A549 (cell line): Measurements from ENCODE around the gene C4orf46. TPM values are rescaled to one million over a fixed set of nuclear protein-coding genes. Genes with fewer than 3 reads are reported as not detected.

Source experiments
- ATAC-seq, 2 experiments: fragments of 200-7000 bp in 1 of 2; fragments of >200 bp in 1 of 2; cut with Nextera tagmentation in 1 of 2; cut with Tn5 transposase in 1 of 2; 3 replicates each; pipeline versions ENCODE4 v1.8.0 to v1.9.1; 2018 to 2020; ENCODE audit warnings: mild to moderate bottlenecking in 1 of 2, moderate library complexity in 1 of 2
- CTCF ChIA-PET: fragments of 300-600 bp; sonication (Branson Sonifier 250); formaldehyde crosslinking; extraction: SDS; loops from one replicate; lab custom pipeline; 2021; ENCODE audit warnings: antibody characterized with exemption, inconsistent platforms; lab: Yijun Ruan, JAX
- POLR2A ChIA-PET: fragments of 350-600 bp; formaldehyde crosslinking; extraction: SDS; loops from one replicate; lab custom pipeline; 2021; ENCODE audit warnings: antibody characterized with exemption, inconsistent platforms; lab: Yijun Ruan, JAX
- DNase-seq, 2 experiments: peaks; one replicate each; pipeline versions ENCODE4 v3.0.0 to v3.0.0-alpha.2; 2011 to 2016; ENCODE audit warnings: low read depth in 1 of 2, low spot score in 1 of 2
- FAIRE-seq: peaks from 2 replicates; lab custom pipeline; 2011; peaks lifted over from hg19 to GRCh38; lab: Jason Lieb, UNC
- H3K27ac ChIP-seq, 2 experiments: fragments of >200 bp; sonication (Bioruptor Twin); formaldehyde crosslinking; 3 replicates each; pipeline ENCODE4 v1.5.1; 2016 to 2017
- H3K4me1 ChIP-seq: fragments of >200 bp; sonication (Bioruptor Twin); formaldehyde crosslinking; 3 replicates; pipeline ENCODE4 v1.6.1; 2016
- H3K4me2 ChIP-seq: fragments of >200 bp; sonication (Bioruptor Twin); formaldehyde crosslinking; 3 replicates; pipeline ENCODE4 v1.6.1; 2016
- H3K4me3 ChIP-seq: fragments of >200 bp; sonication (Bioruptor Twin); formaldehyde crosslinking; 3 replicates; pipeline ENCODE4 v1.5.1; 2016
- H3K9me3 ChIP-seq: fragments of >200 bp; sonication (Bioruptor Twin); formaldehyde crosslinking; 3 replicates; pipeline ENCODE4 v1.6.1; 2016
- FOSL2 ChIP-seq, 2 experiments: fragments of 450-650 bp in 1 of 2; fragments of >200 bp in 1 of 2; sonication (Bioruptor Twin) in 1 of 2; formaldehyde crosslinking; IDR thresholded peaks; 2 replicates each; pipeline versions ENCODE4 v1.5.0 to v1.6.1; 2016 to 2020; ENCODE audit warnings: mild to moderate bottlenecking in 1 of 2, moderate library complexity in 1 of 2
- HEYL ChIP-seq: fragments of 250-450 bp; sonication (Bioruptor Pico); IDR thresholded peaks from 2 replicates; pipeline ENCODE4 v1.8.0; 2021; ENCODE audit warnings: mild to moderate bottlenecking, moderate library complexity
- KDM5A ChIP-seq: fragments of 200-600 bp; sonication (generic); IDR thresholded peaks from 2 replicates; pipeline ENCODE4 v1.6.1; 2016; ENCODE audit warnings: antibody characterized with exemption, mild to moderate bottlenecking
- PHF8 ChIP-seq: fragments of 200-600 bp; sonication (generic); IDR thresholded peaks from 2 replicates; pipeline ENCODE4 v1.6.1; 2016; ENCODE audit warnings: low read depth, mild to moderate bottlenecking, antibody characterized with exemption, moderate library complexity, borderline replicate concordance
- RAD21 ChIP-seq, 2 experiments: fragments of >200 bp in 1 of 2; sonication (Bioruptor Twin) in 1 of 2; formaldehyde crosslinking in 1 of 2; IDR thresholded peaks in 1 of 2; conservative IDR thresholded peaks in 1 of 2; 2 replicates in 1 of 2; 3 replicates in 1 of 2; pipeline ENCODE4 v1.6.1; 2012 to 2018; ENCODE audit warnings: inconsistent platforms in 1 of 2
- RNF2 ChIP-seq: fragments of 200-600 bp; sonication (generic); IDR thresholded peaks from 2 replicates; pipeline ENCODE4 v1.6.1; 2016; ENCODE audit warnings: low read depth, mild to moderate bottlenecking, antibody characterized with exemption, moderate library complexity, borderline replicate concordance
- SMC3 ChIP-seq: fragments of >200 bp; sonication (Bioruptor Twin); formaldehyde crosslinking; IDR thresholded peaks from 3 replicates; pipeline ENCODE4 v1.6.1; 2018; ENCODE audit warnings: inconsistent platforms
- polyA plus RNA-seq, 4 experiments: library from polyadenylated mRNA; depleted of rRNA in 3 of 4; stranded (reverse); fragments of >200 nt; fragmentation: RNase III in 1 of 4; extraction: RNeasy Plus Mini Kit Qiagen cat#74134 plus additional on column Dnase treatment in 1 of 4; gene quantifications; 2 replicates in 3 of 4; 3 replicates in 1 of 4; pipeline ENCODE4 v1.2.3, GENCODE V29; 2011 to 2017
- small RNA-seq, 6 experiments: library from RNA; depleted of rRNA; stranded (forward); fragments of <200 nt; gene quantifications; one replicate each; pipeline ENCODE3, GENCODE V24; 2012
- TF ChIP-seq, protein P1 (sequence below): fragments of 450-650 bp; IDR thresholded peaks from 2 replicates; pipeline ENCODE4 v1.6.1; 2014; ENCODE audit warnings: antibody characterized with exemption
- TF ChIP-seq, protein P2 (sequence below): IDR thresholded peaks from 2 replicates; pipeline ENCODE4 v1.6.1; 2012
- TF ChIP-seq, protein P3 (sequence below): fragments of >200 bp; sonication (Bioruptor Twin); formaldehyde crosslinking; IDR thresholded peaks from 3 replicates; pipeline ENCODE4 v1.6.1; 2016

Gene C4orf46
- polyA plus RNA-seq, 2 of the 4 experiments (the other 2 are of a cell fraction), result 10.7 to 23.7 TPM

DNA sequence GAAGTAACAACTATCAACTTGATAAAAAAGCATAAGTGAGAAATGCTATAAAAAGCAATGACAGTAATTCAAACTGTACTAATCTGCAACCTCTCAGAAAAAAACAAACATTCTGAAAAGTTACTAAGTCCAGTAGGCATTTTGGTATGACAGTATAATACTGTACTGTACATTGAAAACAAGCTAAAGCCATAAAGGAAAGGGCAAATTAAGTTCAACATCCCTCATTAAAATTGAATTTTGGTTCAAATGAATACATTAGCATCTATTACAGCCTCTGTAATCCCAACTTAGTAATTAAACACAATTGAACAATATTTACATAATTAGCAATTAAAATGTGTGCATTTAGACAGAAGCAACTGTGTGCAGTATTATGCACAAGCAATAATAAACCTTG is 53.7 kb downstream of the C4orf46 start:
- FAIRE-seq (no peak), DNase-seq (no peak), ATAC-seq (no peak)
- H3K27ac ChIP-seq, result no peak overlapping the region
- no peaks in the 10 kb centered on the region for H3K4me1 ChIP-seq
- TF ChIP-seq, protein P1, sequence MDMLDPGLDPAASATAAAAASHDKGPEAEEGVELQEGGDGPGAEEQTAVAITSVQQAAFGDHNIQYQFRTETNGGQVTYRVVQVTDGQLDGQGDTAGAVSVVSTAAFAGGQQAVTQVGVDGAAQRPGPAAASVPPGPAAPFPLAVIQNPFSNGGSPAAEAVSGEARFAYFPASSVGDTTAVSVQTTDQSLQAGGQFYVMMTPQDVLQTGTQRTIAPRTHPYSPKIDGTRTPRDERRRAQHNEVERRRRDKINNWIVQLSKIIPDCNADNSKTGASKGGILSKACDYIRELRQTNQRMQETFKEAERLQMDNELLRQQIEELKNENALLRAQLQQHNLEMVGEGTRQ, result no peak
- TF ChIP-seq PHF8 (no peak), KDM5A (no peak), SMC3 (no peak), FOSL2 (IDR thresholded peaks at IDR 0.05) (no peak), FOSL2 (CRISPR knock-in tag; IDR thresholded peaks at IDR 0.05) (no peak), RAD21 (conservative IDR thresholded peaks at IDR 0.05 in 1 of 2, IDR thresholded peaks at IDR 0.05 in 1 of 2) (no peak), RNF2 (no peak), HEYL (no peak)
- TF ChIP-seq, protein P2, sequence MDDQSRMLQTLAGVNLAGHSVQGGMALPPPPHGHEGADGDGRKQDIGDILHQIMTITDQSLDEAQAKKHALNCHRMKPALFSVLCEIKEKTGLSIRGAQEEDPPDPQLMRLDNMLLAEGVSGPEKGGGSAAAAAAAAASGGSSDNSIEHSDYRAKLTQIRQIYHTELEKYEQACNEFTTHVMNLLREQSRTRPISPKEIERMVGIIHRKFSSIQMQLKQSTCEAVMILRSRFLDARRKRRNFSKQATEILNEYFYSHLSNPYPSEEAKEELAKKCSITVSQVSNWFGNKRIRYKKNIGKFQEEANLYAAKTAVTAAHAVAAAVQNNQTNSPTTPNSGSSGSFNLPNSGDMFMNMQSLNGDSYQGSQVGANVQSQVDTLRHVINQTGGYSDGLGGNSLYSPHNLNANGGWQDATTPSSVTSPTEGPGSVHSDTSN, result no peak
- TF ChIP-seq, protein P3, sequence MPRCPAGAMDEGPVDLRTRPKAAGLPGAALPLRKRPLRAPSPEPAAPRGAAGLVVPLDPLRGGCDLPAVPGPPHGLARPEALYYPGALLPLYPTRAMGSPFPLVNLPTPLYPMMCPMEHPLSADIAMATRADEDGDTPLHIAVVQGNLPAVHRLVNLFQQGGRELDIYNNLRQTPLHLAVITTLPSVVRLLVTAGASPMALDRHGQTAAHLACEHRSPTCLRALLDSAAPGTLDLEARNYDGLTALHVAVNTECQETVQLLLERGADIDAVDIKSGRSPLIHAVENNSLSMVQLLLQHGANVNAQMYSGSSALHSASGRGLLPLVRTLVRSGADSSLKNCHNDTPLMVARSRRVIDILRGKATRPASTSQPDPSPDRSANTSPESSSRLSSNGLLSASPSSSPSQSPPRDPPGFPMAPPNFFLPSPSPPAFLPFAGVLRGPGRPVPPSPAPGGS, result no peak
- POLR2A ChIA-PET, result no interaction called here
- no peaks in the 10 kb centered on the region for H3K9me3 ChIP-seq
- H3K4me3 ChIP-seq, result no peak overlapping the region
- CTCF ChIA-PET, result interaction anchor here (1.3 to 1.4 kb wide), 2 partner anchors 11 to 362 kb away, joined by 4 to 5 read pairs; no protein-coding TSS in a partner anchor
- H3K4me2 ChIP-seq, result no peak overlapping the region

Small RNAs within 50 kb of the gene (small RNA-seq; reads per million reads assigned to genes)
- gene RF00012, result 0 reads per million in 6 experiments

Other genes with a start within 250 kb of the C4orf46 start
- not detected in 2 replicates for gene RXFP1, start 150.0 kb downstream of the C4orf46 start, polyA plus RNA-seq (2011; rRNA removed)
- not detected in 3 replicates for gene RXFP1, start 150.0 kb downstream of the C4orf46 start, polyA plus RNA-seq (2017; fragmentation: RNase III; extraction: RNeasy Plus Mini Kit Qiagen cat#74134 plus additional on column Dnase treatment)
- 13.4 and 15.7 TPM in 2 replicates for gene ETFDH, start 409 bp upstream of the C4orf46 start, polyA plus RNA-seq (2011; rRNA removed)
- gene ETFDH, start 409 bp upstream of the C4orf46 start, polyA plus RNA-seq (2017; fragmentation: RNase III; extraction: RNeasy Plus Mini Kit Qiagen cat#74134 plus additional on column Dnase treatment), result 6.7 to 9.4 TPM (median 7.9 TPM) in 3 replicates
- gene PPID, start 51.5 kb upstream of the C4orf46 start, polyA plus RNA-seq (2011; rRNA removed), result 30.7 and 31.6 TPM in 2 replicates
- gene PPID, start 51.5 kb upstream of the C4orf46 start, polyA plus RNA-seq (2017; fragmentation: RNase III; extraction: RNeasy Plus Mini Kit Qiagen cat#74134 plus additional on column Dnase treatment), result 43.3 to 52.1 TPM (median 44.1 TPM) in 3 replicates
- 2.5 and 4.6 TPM in 2 replicates for gene FNIP2, start 97.1 kb upstream of the C4orf46 start, polyA plus RNA-seq (2011; rRNA removed)
- 1.8 to 2.3 TPM (median 2.0 TPM) in 3 replicates for gene FNIP2, start 97.1 kb upstream of the C4orf46 start, polyA plus RNA-seq (2017; fragmentation: RNase III; extraction: RNeasy Plus Mini Kit Qiagen cat#74134 plus additional on column Dnase treatment)